HG03280 (cell line): ENCODE measurements around the gene HCFC1.

Experiments
- ATAC-seq: cut with Tn5 transposase; IDR thresholded peaks from one replicate; pipeline ENCODE4 v1.9.1; 2021; ENCODE audit warnings: mild to moderate bottlenecking, moderate library complexity; ENCODE audit not compliant: unreplicated experiment

The HCFC1 gene

GRCh38 chrX:153944140-153944799, 27.3 kb downstream of the HCFC1 start, which contains the start of gene RENBP:
Gene RENBP (minus strand): TSS chrX:153944643. CDS start chrX:153944610, 33 bp downstream.
- ATAC-seq, result no peak

- ATAC-seq, result no peak
These were observed 30.0 kb downstream of the HCFC1 start for GRCh38 chrX:153941336-153942252.

- ATAC-seq, result no peak
These were observed 32.0 kb downstream of the HCFC1 start for GRCh38 chrX:153939573-153939972.

GRCh38 chrX:153938226-153938786, 33.3 kb downstream of the HCFC1 start:
- no peak for ATAC-seq

GRCh38 chrX:153937056-153937455, 34.6 kb downstream of the HCFC1 start:
- ATAC-seq, result no peak

GRCh38 chrX:153935326-153935851, 36.2 kb downstream of the HCFC1 start:
- no peak for ATAC-seq

- ATAC-seq, result peak; percentile 88
These were observed 36.8 kb downstream of the HCFC1 start, which contains the start of gene NAA10 for GRCh38 chrX:153934762-153935325. Gene NAA10 (minus strand): TSS chrX:153935037. CDS start chrX:153934904, 133 bp downstream.

- ATAC-seq, result peak; percentile 6
These were observed 37.4 kb downstream of the HCFC1 start for GRCh38 chrX:153934148-153934761.

- no peak for ATAC-seq
These were observed 37.9 kb downstream of the HCFC1 start for GRCh38 chrX:153933748-153934147.

GRCh38 chrX:153932220-153932915, 39.2 kb downstream of the HCFC1 start:
- ATAC-seq, result no peak

GRCh38 chrX:153931748-153932147, 39.9 kb downstream of the HCFC1 start:
- ATAC-seq, result no peak

- ATAC-seq, result no peak
These were observed 40.5 kb downstream of the HCFC1 start for GRCh38 chrX:153931151-153931550.

GRCh38 chrX:153930011-153930910, 41.4 kb downstream of the HCFC1 start:
- no peak for ATAC-seq

GRCh38 chrX:153929576-153929975, 42.0 kb downstream of the HCFC1 start:
- ATAC-seq, result no peak

- ATAC-seq, result no peak
These were observed 42.8 kb downstream of the HCFC1 start for GRCh38 chrX:153928846-153929245.

- peak; percentile 74 for ATAC-seq
These were observed 43.5 kb downstream of the HCFC1 start for GRCh38 chrX:153927922-153928760.

- no peak for ATAC-seq
These were observed 44.0 kb downstream of the HCFC1 start for GRCh38 chrX:153927672-153927921.
